HCT116 (cell line): ENCODE data around the gene NR2C2AP. TPM values are rescaled to one million over a fixed set of nuclear protein-coding genes. Genes with fewer than 3 reads are reported as not detected.

ENCODE experiments used
- ATAC-seq: fragments of 200-7000 bp; cut with Tn5 transposase; 2 replicates; pipeline ENCODE4 v1.9.1; 2020; ENCODE audit warnings: mild to moderate bottlenecking, moderate library complexity
- BruUV-seq: library from RNA; stranded (reverse); fragments of 400-500 nt; replicated peaks from 2 replicates; lab custom pipeline; 2021; lab: Mats Ljungman, UMichigan
- CTCF ChIA-PET: fragments of 300-600 bp; sonication (Branson Sonifier 250); formaldehyde crosslinking; loops from one replicate; lab custom pipeline; 2021; ENCODE audit warnings: antibody characterized with exemption; lab: Charles Lee
- POLR2A ChIA-PET: fragments of 300-600, 350-600 bp; sonication (Branson Sonifier 250); formaldehyde crosslinking; loops from one replicate; lab custom pipeline; 2021; ENCODE audit warnings: antibody characterized with exemption; lab: Charles Lee
- RAD21 ChIA-PET, 2 experiments: fragments of 300-600 bp; sonication (Branson Sonifier 250); formaldehyde crosslinking; loops; one replicate each; lab custom pipeline; 2023; ENCODE audit warnings: low total read pairs in 2 of 2; ENCODE audit not compliant: uncharacterized antibody in 2 of 2, unreplicated experiment in 2 of 2, low non-redundant PET in 1 of 2; lab: Charles Lee
- DNase-seq: peaks from one replicate; pipeline ENCODE4 v3.0.0-alpha.2; 2010; ENCODE audit warnings: low read depth, low spot score
- H2AFZ ChIP-seq: fragments of 200-600 bp; shearing (Covaris generic), sonication (generic); 2 replicates; pipeline ENCODE4 v1.6.1; 2017; ENCODE audit warnings: low read depth, mixed run types, mixed read lengths, antibody characterized with exemption, low read length; ENCODE audit not compliant: poor library complexity, severe bottlenecking
- H3K27ac ChIP-seq: 2 replicates; pipeline ENCODE4 v1.5.1; 2012; ENCODE audit warnings: low read depth, low read length
- H3K27me3 ChIP-seq: fragments of 200-600 bp; sonication (generic); 2 replicates; pipeline ENCODE4 v1.6.1; 2016; ENCODE audit warnings: mixed run types, low read length, mixed read lengths; ENCODE audit not compliant: insufficient read depth
- H3K36me3 ChIP-seq, 2 experiments: fragments of 200-500 bp in 1 of 2; fragments of 200-600 bp in 1 of 2; sonication (Bioruptor generic) in 1 of 2; sonication (generic) in 1 of 2; 2 replicates each; pipeline versions ENCODE4 v1.5.1 to v1.6.1; 2014 to 2016; ENCODE audit warnings: low read length in 2 of 2, inconsistent platforms in 1 of 2, mixed read lengths in 1 of 2, mixed run types in 1 of 2; ENCODE audit not compliant: insufficient read depth in 2 of 2, control insufficient read depth in 1 of 2
- H3K4me1 ChIP-seq, 2 experiments: fragments of 200-600 bp in 1 of 2; sonication (generic) in 1 of 2; 2 replicates each; pipeline versions ENCODE4 v1.5.1 to v1.6.1; 2012 to 2017; ENCODE audit warnings: low read length in 2 of 2, inconsistent platforms in 1 of 2, mild to moderate bottlenecking in 1 of 2, mixed read lengths in 1 of 2, mixed run types in 1 of 2, moderate library complexity in 1 of 2; ENCODE audit not compliant: insufficient read depth in 2 of 2, control insufficient read depth in 1 of 2
- H3K4me2 ChIP-seq: fragments of 200-600 bp; sonication (generic); 2 replicates; pipeline ENCODE4 v1.6.1; 2017; ENCODE audit warnings: mixed run types, low read length, mixed read lengths
- H3K4me3 ChIP-seq, 2 experiments: fragments of 200-600 bp in 1 of 2; sonication (generic) in 1 of 2; replicated peaks in 1 of 2; 2 replicates each; pipeline ENCODE4 v1.5.1; 2011 to 2016; ENCODE audit warnings: low read length in 2 of 2, control low read depth in 1 of 2, low read depth in 1 of 2, mild to moderate bottlenecking in 1 of 2, mixed read lengths in 1 of 2, mixed run types in 1 of 2
- H3K79me2 ChIP-seq: fragments of 200-600 bp; sonication (generic); 2 replicates; pipeline ENCODE4 v1.6.1; 2017; ENCODE audit warnings: mild to moderate bottlenecking, mixed run types, low read length, moderate library complexity, mixed read lengths; ENCODE audit not compliant: insufficient read depth
- H3K9ac ChIP-seq: fragments of 200-600 bp; sonication (generic); 2 replicates; pipeline ENCODE4 v1.6.1; 2016; ENCODE audit warnings: low read length, mixed read lengths
- H3K9me2 ChIP-seq: fragments of 200-600 bp; sonication (generic), shearing (Covaris generic); 2 replicates; pipeline ENCODE4 v1.6.1; 2017; ENCODE audit warnings: mixed run types, mild to moderate bottlenecking, moderate library complexity; ENCODE audit not compliant: insufficient read depth
- H3K9me3 ChIP-seq, 2 experiments: fragments of 200-500 bp in 1 of 2; fragments of 200-600 bp in 1 of 2; sonication (Bioruptor generic) in 1 of 2; sonication (generic) in 1 of 2; 2 replicates each; pipeline ENCODE4 v1.6.1; 2014 to 2017; ENCODE audit warnings: low read length in 2 of 2, mixed read lengths in 2 of 2, inconsistent platforms in 1 of 2, low read depth in 1 of 2, mild to moderate bottlenecking in 1 of 2, mixed run types in 1 of 2, moderate library complexity in 1 of 2; ENCODE audit not compliant: control insufficient read depth in 1 of 2, insufficient read depth in 1 of 2
- H4K20me1 ChIP-seq: fragments of 200-600 bp; sonication (generic), shearing (Covaris generic); 2 replicates; pipeline ENCODE4 v1.6.1; 2017; ENCODE audit warnings: mixed run types, mild to moderate bottlenecking, moderate library complexity; ENCODE audit not compliant: insufficient read depth
- CTCF ChIP-seq, 3 experiments: fragments of 200-600 bp in 1 of 3; sonication (generic) in 1 of 3; IDR thresholded peaks in 2 of 3; conservative IDR thresholded peaks in 1 of 3; 2 replicates each; pipeline ENCODE4 v1.5.1; 2012 to 2017; ENCODE audit warnings: low read depth in 2 of 3, low read length in 2 of 3, antibody characterized with exemption in 1 of 3, borderline replicate concordance in 1 of 3, control low read depth in 1 of 3, mild to moderate bottlenecking in 1 of 3, mixed read lengths in 1 of 3, mixed run types in 1 of 3, moderate library complexity in 1 of 3; ENCODE audit not compliant: insufficient read depth in 1 of 3
- EZH2 ChIP-seq: fragments of 200-600 bp; sonication (generic); IDR thresholded peaks from 2 replicates; pipeline ENCODE4 v1.6.1; 2017; ENCODE audit warnings: antibody characterized with exemption, mixed run types
- FOSL1 ChIP-seq: IDR thresholded peaks from 2 replicates; pipeline ENCODE4 v1.6.1; 2012; ENCODE audit warnings: low read depth
- MAX ChIP-seq: IDR thresholded peaks from 2 replicates; pipeline ENCODE4 v1.6.1; 2012
- POLR2A ChIP-seq: IDR thresholded peaks from 2 replicates; pipeline ENCODE4 v1.7.0; 2011; ENCODE audit warnings: borderline replicate concordance; ENCODE audit not compliant: insufficient read depth, insufficient read length; ENCODE audit errors: extremely low read depth
- POLR2AphosphoS5 ChIP-seq: IDR thresholded peaks from 2 replicates; pipeline ENCODE4 v1.6.1; 2011; ENCODE audit warnings: mild to moderate bottlenecking, low read depth, low read length, moderate library complexity
- REST ChIP-seq: IDR thresholded peaks from 2 replicates; pipeline ENCODE4 v1.6.1; 2012; ENCODE audit warnings: low read depth
- SIN3A ChIP-seq: IDR thresholded peaks from 2 replicates; pipeline ENCODE4 v1.6.1; 2012; ENCODE audit warnings: low read depth
- SRF ChIP-seq: IDR thresholded peaks from 2 replicates; pipeline ENCODE4 v1.6.1; 2012; ENCODE audit warnings: low read depth
- TCF7L2 ChIP-seq: IDR thresholded peaks from 2 replicates; pipeline ENCODE4 v1.7.0; 2011; ENCODE audit warnings: borderline replicate concordance, inconsistent platforms; ENCODE audit not compliant: insufficient read depth, insufficient read length; ENCODE audit errors: extremely low read depth
- ZFX ChIP-seq: fragments of 450-650 bp; IDR thresholded peaks from 2 replicates; pipeline ENCODE4 v1.6.1; 2017
- ZNF274 ChIP-seq: fragments of 200-500 bp; sonication (Bioruptor generic); IDR thresholded peaks from 2 replicates; pipeline ENCODE4 v1.6.1; 2014; ENCODE audit warnings: mild to moderate bottlenecking, low read depth, low read length, inconsistent platforms
- intact Hi-C: fragments of 100-400 bp; cut with micrococcal nuclease; formaldehyde crosslinking; loops from 2 replicates; pipeline ENCODE4 v1.10.0; 2022
- total RNA-seq: library from RNA; stranded (reverse); gene quantifications from one replicate; pipeline ENCODE4 v1.2.1, GENCODE V29; 2021; ENCODE audit not compliant: unreplicated experiment
- TF ChIP-seq, protein P1 (sequence below): IDR thresholded peaks from 2 replicates; pipeline ENCODE4 v1.6.1; 2012

Gene NR2C2AP
- total RNA-seq, 1 experiment from 2014 or later = 45.3 TPM

- TF ChIP-seq CTCF (IDR thresholded peaks at IDR 0.05 in 2 of 3, conservative IDR thresholded peaks at IDR 0.05 in 1 of 3; ENCODE audit: borderline replicate concordance in 1 of 3, insufficient read depth in 1 of 3, low read depth in 2 of 3, low read length in 2 of 3) (no peak), ZFX (no peak), POLR2A (no peak), MAX (no peak), SRF (no peak), TCF7L2 (no peak)
Measured at GRCh38 chr19:19238126-19238894, 35.1 kb upstream of the NR2C2AP start (continued).

GRCh38 chr19:19236173-19236572 lies 33.0 kb upstream of the NR2C2AP start:
- CTCF ChIA-PET = no interaction called here
- H3K4me2 ChIP-seq = no peak overlapping the region
- H2AFZ ChIP-seq = no peak overlapping the region
- H3K9ac ChIP-seq = no peak overlapping the region
- H3K27ac ChIP-seq = no peak overlapping the region
- RAD21 ChIA-PET = no interaction called here
- H3K4me3 ChIP-seq = no peak overlapping the region
- no peaks in the 10 kb centered on the region for H3K4me1 ChIP-seq
- POLR2A ChIA-PET = no interaction called here
- TF ChIP-seq POLR2A (no peak), EZH2 (no peak), CTCF (IDR thresholded peaks at IDR 0.05 in 2 of 3, conservative IDR thresholded peaks at IDR 0.05 in 1 of 3; ENCODE audit: borderline replicate concordance in 1 of 3, insufficient read depth in 1 of 3, low read depth in 2 of 3, low read length in 2 of 3) (no peak), FOSL1 (no peak), REST (no peak), ZNF274 (no peak), SIN3A (no peak), POLR2AphosphoS5 (no peak)
- TF ChIP-seq, protein P1, sequence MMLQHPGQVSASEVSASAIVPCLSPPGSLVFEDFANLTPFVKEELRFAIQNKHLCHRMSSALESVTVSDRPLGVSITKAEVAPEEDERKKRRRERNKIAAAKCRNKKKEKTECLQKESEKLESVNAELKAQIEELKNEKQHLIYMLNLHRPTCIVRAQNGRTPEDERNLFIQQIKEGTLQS = no peak
- DNase-seq (no peak), ATAC-seq (no peak)
- no peaks in the 10 kb centered on the region for H3K79me2 ChIP-seq
- no peaks in the 10 kb centered on the region for H3K27me3 ChIP-seq
- peaks cover 10 to 21% of the 10 kb centered on the region in 2 experiments; a peak in 3 of 4 replicates for H3K9me3 ChIP-seq
- intact Hi-C loops = no loop called here
- H3K9me2 ChIP-seq = no peaks in the 10 kb centered on the region
- BruUV-seq = no TSS peak
- no peaks in the 10 kb centered on the region for H4K20me1 ChIP-seq
- H3K36me3 ChIP-seq = no peaks in the 10 kb centered on the region
